22Rv1 (cell line): ENCODE data around the gene NR1D1.

ENCODE experiments used
- ZFX ChIP-seq: fragments of 450-650 bp; IDR thresholded peaks from 2 replicates; pipeline ENCODE4 v1.6.1; 2017; ENCODE audit warnings: antibody characterized with exemption, borderline replicate concordance
- TF ChIP-seq, protein P1 (sequence below): fragments of 450-650 bp; IDR thresholded peaks from 2 replicates; pipeline ENCODE4 v1.5.1; 2017; ENCODE audit warnings: mild to moderate bottlenecking

DNA sequence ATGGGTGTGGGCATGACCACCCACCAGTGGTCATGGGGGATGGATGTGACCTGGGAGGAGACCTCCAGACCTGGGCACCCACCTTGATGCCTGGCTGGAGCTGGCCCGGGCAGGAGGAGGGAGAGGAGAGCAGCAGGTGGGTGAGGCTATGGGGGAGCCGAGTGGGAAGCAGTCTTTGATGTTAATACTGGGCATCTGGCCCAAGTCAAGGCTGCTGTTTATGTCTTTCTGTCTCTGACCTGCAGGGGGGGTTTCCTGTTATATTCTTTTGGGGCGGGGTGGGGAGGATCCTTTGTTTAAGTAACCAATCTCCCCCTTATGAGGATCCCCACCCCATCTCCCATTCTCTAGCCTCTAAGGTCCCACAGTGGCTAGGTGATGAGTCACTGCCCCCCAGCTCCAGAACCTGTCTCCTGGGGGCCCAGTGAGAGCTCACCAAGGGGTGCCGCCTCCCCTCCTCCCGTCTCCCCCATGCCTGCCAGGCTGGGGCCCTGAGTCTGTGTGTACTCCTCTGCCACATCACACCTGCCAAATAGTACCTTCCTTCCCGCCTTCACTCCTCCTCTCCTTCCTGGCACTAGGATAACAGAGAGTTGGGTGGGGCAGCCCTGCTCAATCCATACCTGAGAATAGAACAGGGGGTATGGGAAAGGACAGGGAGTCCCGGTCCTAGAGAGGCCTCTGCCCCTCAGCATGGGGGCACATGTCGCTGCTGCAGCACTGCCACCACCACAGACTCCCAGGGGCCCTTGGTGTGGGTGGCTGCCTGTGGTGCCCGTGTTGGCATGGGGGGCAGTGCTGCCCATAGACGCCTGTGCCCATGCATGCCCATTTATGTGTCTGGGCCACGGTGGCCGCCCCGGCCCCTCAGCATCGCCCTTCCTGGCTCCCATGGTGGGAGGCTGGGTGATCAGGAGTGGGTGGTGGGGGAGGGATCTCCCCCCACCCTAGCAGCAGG, 30.4 kb downstream of the NR1D1 start:
- TF ChIP-seq, protein P1, sequence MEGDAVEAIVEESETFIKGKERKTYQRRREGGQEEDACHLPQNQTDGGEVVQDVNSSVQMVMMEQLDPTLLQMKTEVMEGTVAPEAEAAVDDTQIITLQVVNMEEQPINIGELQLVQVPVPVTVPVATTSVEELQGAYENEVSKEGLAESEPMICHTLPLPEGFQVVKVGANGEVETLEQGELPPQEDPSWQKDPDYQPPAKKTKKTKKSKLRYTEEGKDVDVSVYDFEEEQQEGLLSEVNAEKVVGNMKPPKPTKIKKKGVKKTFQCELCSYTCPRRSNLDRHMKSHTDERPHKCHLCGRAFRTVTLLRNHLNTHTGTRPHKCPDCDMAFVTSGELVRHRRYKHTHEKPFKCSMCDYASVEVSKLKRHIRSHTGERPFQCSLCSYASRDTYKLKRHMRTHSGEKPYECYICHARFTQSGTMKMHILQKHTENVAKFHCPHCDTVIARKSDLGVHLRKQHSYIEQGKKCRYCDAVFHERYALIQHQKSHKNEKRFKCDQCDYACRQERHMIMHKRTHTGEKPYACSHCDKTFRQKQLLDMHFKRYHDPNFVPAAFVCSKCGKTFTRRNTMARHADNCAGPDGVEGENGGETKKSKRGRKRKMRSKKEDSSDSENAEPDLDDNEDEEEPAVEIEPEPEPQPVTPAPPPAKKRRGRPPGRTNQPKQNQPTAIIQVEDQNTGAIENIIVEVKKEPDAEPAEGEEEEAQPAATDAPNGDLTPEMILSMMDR = peak; percentile 51
- no peak for TF ChIP-seq ZFX
